GM12878 (cell line): ENCODE measurements around the gene BRINP3. TPM values are rescaled to one million over a fixed set of nuclear protein-coding genes. Genes with fewer than 3 reads are reported as not detected.

ENCODE experiments used
- ATAC-seq: fragments of 200-7000 bp; cut with Tn5 transposase; 3 replicates; pipeline ENCODE4 v1.9.1; 2020; ENCODE audit warnings: mild to moderate bottlenecking, moderate library complexity
- BruUV-seq: library from RNA; stranded (reverse); fragments of 400-500 nt; replicated peaks from 2 replicates; lab custom pipeline; 2021; lab: Mats Ljungman, UMichigan
- CTCF ChIA-PET: fragments of 300-600 bp; sonication (Branson Sonifier 250); formaldehyde crosslinking; extraction: SDS; loops from one replicate; lab custom pipeline; 2021; ENCODE audit warnings: inconsistent platforms; lab: Yijun Ruan, JAX
- POLR2A ChIA-PET: fragments of 350-600 bp; formaldehyde crosslinking; extraction: SDS; loops from one replicate; lab custom pipeline; 2021; ENCODE audit warnings: inconsistent platforms; lab: Charles Lee
- RAD21 ChIA-PET: fragments of 300-600 bp; sonication (Branson Sonifier 250); formaldehyde crosslinking; loops from one replicate; lab custom pipeline; 2023; ENCODE audit warnings: antibody characterized with exemption; ENCODE audit not compliant: unreplicated experiment; lab: Charles Lee
- SMC1A ChIA-PET: fragments of 300-600 bp; sonication (Branson Sonifier 250); formaldehyde crosslinking; loops from one replicate; lab custom pipeline; 2023; ENCODE audit not compliant: unreplicated experiment, uncharacterized antibody; lab: Charles Lee
- DNase-seq: peaks from one replicate; pipeline ENCODE4 v3.0.0-alpha.2; 2011; ENCODE audit warnings: low read depth, low spot score
- FAIRE-seq: peaks from 3 replicates; lab custom pipeline; 2011; peaks lifted over from hg19 to GRCh38; lab: Jason Lieb, UNC
- H2AFZ ChIP-seq: 2 replicates; pipeline ENCODE4 v1.6.0; 2011; ENCODE audit warnings: low read depth, low read length, control low read depth; ENCODE audit not compliant: control insufficient read depth
- H3K27ac ChIP-seq: 2 replicates; pipeline ENCODE4 v1.5.1; 2011; ENCODE audit warnings: control low read depth; ENCODE audit not compliant: control insufficient read depth, insufficient read depth
- H3K27me3 ChIP-seq, 2 experiments: replicated peaks in 1 of 2; 2 replicates each; pipeline versions ENCODE4 v1.6.0 to v1.6.1; 2011; ENCODE audit warnings: low read length in 1 of 2; ENCODE audit not compliant: control insufficient read depth in 2 of 2, insufficient read depth in 2 of 2
- H3K36me3 ChIP-seq, 2 experiments: 2 replicates each; pipeline ENCODE4 v1.5.1; 2011; ENCODE audit warnings: low read length in 1 of 2; ENCODE audit not compliant: control insufficient read depth in 2 of 2, insufficient read depth in 2 of 2
- H3K4me1 ChIP-seq: 2 replicates; pipeline ENCODE4 v1.6.1; 2011; ENCODE audit warnings: mild to moderate bottlenecking, low read length, moderate library complexity, mixed read lengths; ENCODE audit not compliant: control insufficient read depth, insufficient read depth
- H3K4me2 ChIP-seq: 2 replicates; pipeline ENCODE4 v1.6.0; 2011; ENCODE audit warnings: control low read depth; ENCODE audit not compliant: control insufficient read depth, insufficient read depth
- H3K4me3 ChIP-seq: fragments of 200-600 bp; sonication (generic); 2 replicates; pipeline ENCODE4 v1.5.1; 2016
- H3K79me2 ChIP-seq: 2 replicates; pipeline ENCODE4 v1.6.0; 2011; ENCODE audit warnings: low read length; ENCODE audit not compliant: control insufficient read depth, insufficient read depth
- H3K9ac ChIP-seq: 2 replicates; pipeline ENCODE4 v1.8.0; 2011; ENCODE audit warnings: low read length, control low read depth, mixed read lengths; ENCODE audit not compliant: control insufficient read depth, insufficient read depth
- H3K9me3 ChIP-seq: replicated peaks from 3 replicates; pipeline ENCODE4 v1.5.1; 2011; ENCODE audit warnings: mild to moderate bottlenecking, low read length; ENCODE audit not compliant: control insufficient read depth, insufficient read depth
- H4K20me1 ChIP-seq: 2 replicates; pipeline ENCODE4 v1.6.0; 2011; ENCODE audit not compliant: control insufficient read depth, insufficient read depth
- CREB1 ChIP-seq: IDR thresholded peaks from 2 replicates; pipeline ENCODE4 v1.6.1; 2012; ENCODE audit warnings: low read depth, mild to moderate bottlenecking, inconsistent platforms
- MXI1 ChIP-seq: fragments of 150-350 bp; IDR thresholded peaks from 2 replicates; pipeline ENCODE4 v1.6.1; 2011; ENCODE audit warnings: low read depth, mild to moderate bottlenecking, inconsistent platforms, low read length, improper control_type of control experiment
- MYB ChIP-seq: fragments of 150-350 bp; IDR thresholded peaks from 2 replicates; pipeline ENCODE4 v1.6.1; 2014; ENCODE audit warnings: mild to moderate bottlenecking, low read depth, low read length, borderline replicate concordance
- RAD21 ChIP-seq: IDR thresholded peaks from 2 replicates; pipeline ENCODE4 v1.6.1; 2011; ENCODE audit warnings: mild to moderate bottlenecking, low read depth, low read length, moderate library complexity; ENCODE audit not compliant: insufficient read depth
- RCOR1 ChIP-seq: conservative IDR thresholded peaks from 2 replicates; pipeline ENCODE4 v1.6.1; 2012; ENCODE audit warnings: low read depth, low read length, improper control_type of control experiment
- RELA ChIP-seq: fragments of 450-650 bp; IDR thresholded peaks from 2 replicates; pipeline ENCODE4 v1.8.0; 2014; ENCODE audit warnings: borderline replicate concordance; ENCODE audit not compliant: partially characterized antibody
- SMC3 ChIP-seq: IDR thresholded peaks from 2 replicates; pipeline ENCODE4 v1.6.1; 2011; ENCODE audit warnings: low read length, improper control_type of control experiment, borderline replicate concordance
- SREBF1 ChIP-seq: IDR thresholded peaks from 2 replicates; pipeline ENCODE4 v1.6.1; 2012; ENCODE audit warnings: mild to moderate bottlenecking, low read length
- ZBTB33 ChIP-seq: fragments of 450-650 bp; IDR thresholded peaks from 2 replicates; pipeline ENCODE4 v1.6.1; 2017; ENCODE audit warnings: mild to moderate bottlenecking
- ZNF207 ChIP-seq: fragments of 450-650 bp; IDR thresholded peaks from 2 replicates; pipeline ENCODE4 v1.6.1; 2014; ENCODE audit warnings: antibody characterized with exemption, mild to moderate bottlenecking, borderline replicate concordance
- WGBS: methylation state at CpG from one replicate; pipeline ENCODE4 v1.1.6; 2016; ENCODE audit warnings: low lambda C conversion rate; ENCODE audit not compliant: insufficient replicate concordance, insufficient coverage; ENCODE audit errors: missing lambda C conversion rate; 5-methylcytosine and 5-hydroxymethylcytosine counted together
- in situ Hi-C: fragments of 300-500 bp; cut with MboI; formaldehyde crosslinking; loops from 9 replicates; pipeline ENCODE4 v1.14.3; 2018; ENCODE audit warnings: mixed read lengths
- intact Hi-C: fragments of 100-400 bp; cut with micrococcal nuclease; formaldehyde crosslinking; loops from one replicate; pipeline ENCODE4 v1.14.2; 2022; ENCODE audit not compliant: unreplicated experiment
- polyA plus RNA-seq, 11 experiments: library from polyadenylated mRNA; depleted of rRNA in 4 of 11; unstranded in 6 of 11; stranded (reverse) in 5 of 11; fragments of >200 nt; fragmentation: Nextera tagmentation in 4 of 11; fragmentation: Illumina TruSeq in 1 of 11; extraction: Ambion mirVana in 4 of 11; extraction: Trizol in 1 of 11; gene quantifications; 1 replicate in 1 of 11; 2 replicates in 10 of 11; pipeline versions ENCODE4 v1.2.1 to v1.2.3, GENCODE V29; 2011 to 2016; ENCODE audit warnings: inconsistent platforms in 2 of 11, missing spikeins in 2 of 11, low read depth in 1 of 11
- total RNA-seq, 4 experiments: library from RNA; depleted of rRNA in 3 of 4; stranded (reverse); fragments of >200 nt in 3 of 4; fragmentation: Illumina TruSeq in 1 of 4; extraction: Trizol in 1 of 4; gene quantifications; 2 replicates each; pipeline versions ENCODE4 v1.2.1 to v1.2.3, GENCODE V29; 2013 to 2021
- TF ChIP-seq, protein P1 (sequence below): fragments of 450-650 bp; IDR thresholded peaks from 2 replicates; pipeline ENCODE4 v1.6.1; 2016; ENCODE audit warnings: mild to moderate bottlenecking, moderate library complexity, borderline replicate concordance

The BRINP3 gene
- total and polyA plus RNA-seq, 10 of the 15 experiments (the other 5 are each of a cell fraction or from before 2014, with no cell fraction given) = under 0.01 TPM; not detected in 9

- Histone ChIP-seq H3K9ac (no peak overlapping the region), H3K4me3 (no peak overlapping the region), H3K27ac (no peak overlapping the region), H2AFZ (no peak overlapping the region), H3K4me2 (no peak overlapping the region), H3K4me1 (no peaks in the 10 kb centered on the region), H3K79me2 (no peaks in the 10 kb centered on the region), H3K27me3 (0 out of 4 replicates have a peak, but pooled peaks cover 0 to 2% of the 10 kb centered on the region in 2 experiments), H4K20me1 (no peaks in the 10 kb centered on the region), H3K9me3 (no peaks in the 10 kb centered on the region), H3K36me3 (no peaks in the 10 kb centered on the region)
- CTCF ChIA-PET = no interaction called here
- ATAC-seq (no peak), DNase-seq (no peak), FAIRE-seq (no peak)
- in situ Hi-C loops (no loop called here), intact Hi-C loops (no loop called here)
- WGBS = 7% methylated on average over 6 of the region's 6 CpGs
- RAD21 ChIA-PET = no interaction called here
- no TSS peak for BruUV-seq
- TF ChIP-seq RAD21 (no peak), SMC3 (no peak), ZBTB33 (no peak), CREB1 (no peak), RCOR1 (no peak), SREBF1 (no peak), MXI1 (no peak), ZNF207 (no peak), MYB (no peak), RELA (no peak)
- TF ChIP-seq, protein P1, sequence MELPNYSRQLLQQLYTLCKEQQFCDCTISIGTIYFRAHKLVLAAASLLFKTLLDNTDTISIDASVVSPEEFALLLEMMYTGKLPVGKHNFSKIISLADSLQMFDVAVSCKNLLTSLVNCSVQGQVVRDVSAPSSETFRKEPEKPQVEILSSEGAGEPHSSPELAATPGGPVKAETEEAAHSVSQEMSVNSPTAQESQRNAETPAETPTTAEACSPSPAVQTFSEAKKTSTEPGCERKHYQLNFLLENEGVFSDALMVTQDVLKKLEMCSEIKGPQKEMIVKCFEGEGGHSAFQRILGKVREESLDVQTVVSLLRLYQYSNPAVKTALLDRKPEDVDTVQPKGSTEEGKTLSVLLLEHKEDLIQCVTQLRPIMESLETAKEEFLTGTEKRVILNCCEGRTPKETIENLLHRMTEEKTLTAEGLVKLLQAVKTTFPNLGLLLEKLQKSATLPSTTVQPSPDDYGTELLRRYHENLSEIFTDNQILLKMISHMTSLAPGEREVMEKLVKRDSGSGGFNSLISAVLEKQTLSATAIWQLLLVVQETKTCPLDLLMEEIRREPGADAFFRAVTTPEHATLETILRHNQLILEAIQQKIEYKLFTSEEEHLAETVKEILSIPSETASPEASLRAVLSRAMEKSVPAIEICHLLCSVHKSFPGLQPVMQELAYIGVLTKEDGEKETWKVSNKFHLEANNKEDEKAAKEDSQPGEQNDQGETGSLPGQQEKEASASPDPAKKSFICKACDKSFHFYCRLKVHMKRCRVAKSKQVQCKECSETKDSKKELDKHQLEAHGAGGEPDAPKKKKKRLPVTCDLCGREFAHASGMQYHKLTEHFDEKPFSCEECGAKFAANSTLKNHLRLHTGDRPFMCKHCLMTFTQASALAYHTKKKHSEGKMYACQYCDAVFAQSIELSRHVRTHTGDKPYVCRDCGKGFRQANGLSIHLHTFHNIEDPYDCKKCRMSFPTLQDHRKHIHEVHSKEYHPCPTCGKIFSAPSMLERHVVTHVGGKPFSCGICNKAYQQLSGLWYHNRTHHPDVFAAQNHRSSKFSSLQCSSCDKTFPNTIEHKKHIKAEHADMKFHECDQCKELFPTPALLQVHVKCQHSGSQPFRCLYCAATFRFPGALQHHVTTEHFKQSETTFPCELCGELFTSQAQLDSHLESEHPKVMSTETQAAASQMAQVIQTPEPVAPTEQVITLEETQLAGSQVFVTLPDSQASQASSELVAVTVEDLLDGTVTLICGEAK = no peak
- POLR2A ChIA-PET = no interaction called here
- SMC1A ChIA-PET = interaction anchor here (1.2 kb wide), 1 partner anchor 45 kb away, joined by 3 read pairs; no protein-coding TSS in a partner anchor
Observed at GRCh38 chr1:190391582-190391981, 86.1 kb downstream of the BRINP3 start.
